Skeletal muscle tissue (tissue), 4 donors: ENCODE data around the gene PODN. TPM values are rescaled to one million over a fixed set of nuclear protein-coding genes. Genes with fewer than 3 reads are reported as not detected.

Experiments
- H3K27ac ChIP-seq: one replicate; pipeline ENCODE4 v1.7.0; 2013; ENCODE audit warnings: mild to moderate bottlenecking, low read depth, low read length, inconsistent platforms
- H3K27me3 ChIP-seq, 3 donors: one replicate each; pipeline ENCODE4 v1.7.0; 2013; ENCODE audit warnings: low read length in 3 of 3; ENCODE audit not compliant: control insufficient read depth in 3 of 3, insufficient read depth in 3 of 3
- H3K36me3 ChIP-seq, 3 donors: one replicate each; pipeline ENCODE4 v1.7.0; 2013; ENCODE audit warnings: low read length in 3 of 3; ENCODE audit not compliant: control insufficient read depth in 3 of 3, insufficient read depth in 3 of 3
- H3K4me1 ChIP-seq, 3 donors: one replicate each; pipeline ENCODE4 v1.7.0; 2013; ENCODE audit warnings: low read length in 3 of 3, mild to moderate bottlenecking in 3 of 3; ENCODE audit not compliant: control insufficient read depth in 3 of 3, insufficient read depth in 3 of 3
- H3K4me3 ChIP-seq, 3 donors: one replicate each; pipeline ENCODE4 v1.7.0; 2013; ENCODE audit warnings: low read length in 3 of 3
- H3K9ac ChIP-seq, 3 donors: one replicate each; pipeline ENCODE4 v1.7.0; 2013; ENCODE audit warnings: low read length in 3 of 3, mild to moderate bottlenecking in 3 of 3, moderate library complexity in 2 of 3, low read depth in 1 of 3
- H3K9me3 ChIP-seq, 3 donors: one replicate each; pipeline ENCODE4 v1.7.0; 2013; ENCODE audit warnings: low read length in 3 of 3; ENCODE audit not compliant: control insufficient read depth in 3 of 3
- total RNA-seq: library from RNA; depleted of rRNA; stranded (reverse); fragments of >200 nt; gene quantifications from one replicate; pipeline ENCODE4 v1.2.3, GENCODE V29; 2014
- donor health status: Osteomylitis.

Gene PODN
- total RNA-seq, 1 donor from 2014 or later, result 3.7 TPM

GRCh38 chr1:53066488-53066887 lies 4.5 kb downstream of the PODN start:
- no peaks in the 10 kb centered on the region for H3K9me3 ChIP-seq
- H3K27me3 ChIP-seq, result peaks cover 14 to 26% (median 20%) of the 10 kb centered on the region in 3 donors
- H3K4me1 ChIP-seq, result peaks cover under 1 to 8% (median 5%) of the 10 kb centered on the region in 3 donors
- H3K36me3 ChIP-seq, result peaks cover 0 to 3% (median 0%) of the 10 kb centered on the region in 3 donors
- H3K27ac ChIP-seq, result no peak overlapping the region
- H3K4me3 ChIP-seq, result no peak overlapping the region
- no peak overlapping the region for H3K9ac ChIP-seq

GRCh38 chr1:53066891-53067738 lies 5.1 kb downstream of the PODN start:
- peaks cover 0 to 5% (median 3%) of the 10 kb centered on the region in 3 donors for H3K4me1 ChIP-seq
- H3K27ac ChIP-seq, result no peak overlapping the region
- no peak overlapping the region for H3K4me3 ChIP-seq
- no peaks in the 10 kb centered on the region for H3K9me3 ChIP-seq
- peaks cover 11 to 23% (median 17%) of the 10 kb centered on the region in 3 donors for H3K27me3 ChIP-seq
- H3K36me3 ChIP-seq, result peaks cover 0 to 3% (median 0%) of the 10 kb centered on the region in 3 donors
- H3K9ac ChIP-seq, result no peak overlapping the region

GRCh38 chr1:53067886-53068285 lies 5.9 kb downstream of the PODN start:
- no peak overlapping the region for H3K4me3 ChIP-seq
- H3K27me3 ChIP-seq, result peaks cover 8 to 16% (median 16%) of the 10 kb centered on the region in 3 donors
- peaks cover 0 to 2% (median 0%) of the 10 kb centered on the region in 3 donors for H3K4me1 ChIP-seq
- no peak overlapping the region for H3K9ac ChIP-seq
- H3K9me3 ChIP-seq, result no peaks in the 10 kb centered on the region
- no peak overlapping the region for H3K27ac ChIP-seq
- H3K36me3 ChIP-seq, result peaks cover 0 to 3% (median 0%) of the 10 kb centered on the region in 3 donors

- no peak overlapping the region for H3K27ac ChIP-seq
- peaks cover 2 to 14% (median 9%) of the 10 kb centered on the region in 3 donors for H3K27me3 ChIP-seq
- H3K4me1 ChIP-seq, result peaks cover 0 to 2% (median 0%) of the 10 kb centered on the region in 3 donors
- no peaks in the 10 kb centered on the region for H3K9me3 ChIP-seq
- H3K36me3 ChIP-seq, result peaks cover 0 to 3% (median 0%) of the 10 kb centered on the region in 3 donors
- H3K9ac ChIP-seq, result peak overlapping the region in 1 of 3 donors; percentile 43
- H3K4me3 ChIP-seq, result no peak overlapping the region
Measured at GRCh38 chr1:53068314-53069099, 6.5 kb downstream of the PODN start.

- peaks cover 0 to 3% (median 0%) of the 10 kb centered on the region in 3 donors for H3K36me3 ChIP-seq
- H3K27ac ChIP-seq, result no peak overlapping the region
- no peak overlapping the region for H3K4me3 ChIP-seq
- H3K4me1 ChIP-seq, result peaks cover 0 to 3% (median 0%) of the 10 kb centered on the region in 3 donors
- H3K9ac ChIP-seq, result no peak overlapping the region
- H3K27me3 ChIP-seq, result peaks cover 2 to 6% (median 5%) of the 10 kb centered on the region in 3 donors
- H3K9me3 ChIP-seq, result no peaks in the 10 kb centered on the region
Measured at GRCh38 chr1:53069265-53069662, 7.3 kb downstream of the PODN start.

GRCh38 chr1:53069663-53070327 lies 7.8 kb downstream of the PODN start:
- H3K9ac ChIP-seq, result no peak overlapping the region
- no peaks in the 10 kb centered on the region for H3K9me3 ChIP-seq
- H3K27ac ChIP-seq, result no peak overlapping the region
- H3K4me3 ChIP-seq, result no peak overlapping the region
- H3K27me3 ChIP-seq, result peaks cover 1 to 5% (median 2%) of the 10 kb centered on the region in 3 donors
- H3K36me3 ChIP-seq, result peaks cover 0 to 3% (median 0%) of the 10 kb centered on the region in 3 donors
- peaks cover 0 to 3% (median 0%) of the 10 kb centered on the region in 3 donors for H3K4me1 ChIP-seq

GRCh38 chr1:53070621-53071020 lies 8.6 kb downstream of the PODN start:
- peaks cover 0 to under 1% (median under 1%) of the 10 kb centered on the region in 3 donors for H3K27me3 ChIP-seq
- H3K4me1 ChIP-seq, result peaks cover 0 to 3% (median 0%) of the 10 kb centered on the region in 3 donors
- no peak overlapping the region for H3K9ac ChIP-seq
- no peak overlapping the region for H3K4me3 ChIP-seq
- no peaks in the 10 kb centered on the region for H3K9me3 ChIP-seq
- H3K27ac ChIP-seq, result no peak overlapping the region
- H3K36me3 ChIP-seq, result peaks cover 0 to 3% (median 0%) of the 10 kb centered on the region in 3 donors

GRCh38 chr1:53071167-53071865 lies 9.3 kb downstream of the PODN start:
- Histone ChIP-seq H3K27ac (no peak overlapping the region), H3K9me3 (no peaks in the 10 kb centered on the region), H3K9ac (no peak overlapping the region), H3K36me3 (peaks cover 0 to 3% (median 0%) of the 10 kb centered on the region in 3 donors), H3K4me1 (peaks cover 0 to 3% (median 0%) of the 10 kb centered on the region in 3 donors), H3K4me3 (no peak overlapping the region), H3K27me3 (no peaks in the 10 kb centered on the region)

GRCh38 chr1:53071915-53072314 lies 9.9 kb downstream of the PODN start:
- no peaks in the 10 kb centered on the region for H3K27me3 ChIP-seq
- H3K4me3 ChIP-seq, result no peak overlapping the region
- peaks cover 0 to 2% (median 0%) of the 10 kb centered on the region in 3 donors for H3K4me1 ChIP-seq
- H3K9ac ChIP-seq, result no peak overlapping the region
- H3K9me3 ChIP-seq, result no peaks in the 10 kb centered on the region
- H3K36me3 ChIP-seq, result peaks cover 0 to 3% (median 0%) of the 10 kb centered on the region in 3 donors
- H3K27ac ChIP-seq, result no peak overlapping the region
